ENCODE results near the gene GCC1. TPM values are rescaled to one million over a fixed set of nuclear protein-coding genes. Genes with fewer than 3 reads are reported as not detected.
A peak's percentile ranks its signal among the peaks of the same experiment; 100 is the strongest.

The GCC1 gene
- total RNA-seq, 1 experiment from 2014 or later = 16.8 TPM

GRCh38 chr7:127589896-127590295 is 4.5 kb upstream of the GCC1 start:
- Histone ChIP-seq H2BK5ac (ENCODE audit: insufficient read length, low read length) (no peak overlapping the region), H3K4me2 (ENCODE audit: insufficient read depth, insufficient read length, low read length) (no peak overlapping the region), H2BK12ac (ENCODE audit: insufficient read length, low read depth, low read length) (no peak overlapping the region), H3K4me1 (ENCODE audit: insufficient read depth, low read length) (no peaks in the 10 kb centered on the region), H3K27me3 (ENCODE audit: insufficient read depth, low read length) (peaks cover 7% of the 10 kb centered on the region; the same call in 1 of the 2 replicates), H2BK15ac (ENCODE audit: low read depth, low read length) (no peak overlapping the region), H3K4ac (ENCODE audit: low read depth, low read length) (no peak overlapping the region), H3K14ac (ENCODE audit: insufficient read depth, low read length) (no peak overlapping the region), H3K23me2 (ENCODE audit: insufficient read length, low read depth, low read length, poor library complexity, severe bottlenecking) (peaks cover 13% of the 10 kb centered on the region), H3K23ac (ENCODE audit: insufficient read length, low read depth, low read length) (no peak overlapping the region), H4K91ac (ENCODE audit: insufficient read length, low read depth, low read length) (no peak overlapping the region), H2AFZ (ENCODE audit: low read length) (no peak overlapping the region), H3K79me2 (ENCODE audit: insufficient read depth, low read length) (no peaks in the 10 kb centered on the region), H2BK20ac (ENCODE audit: low read depth, low read length, poor library complexity, severe bottlenecking) (no peak overlapping the region), H3K79me1 (ENCODE audit: insufficient read depth, low read depth, low read length, poor library complexity, severe bottlenecking) (no peaks in the 10 kb centered on the region), H3K9me3 (ENCODE audit: control insufficient read depth, low read depth, low read length) (no peaks in the 10 kb centered on the region), H3K27ac (ENCODE audit: insufficient read length, low read depth, low read length) (no peak overlapping the region), H2BK120ac (ENCODE audit: low read depth, low read length, poor library complexity, severe bottlenecking) (no peak overlapping the region), H3T11ph (ENCODE audit: low read length) (no peak overlapping the region), H4K8ac (replicated peaks; ENCODE audit: insufficient read length, low read depth, low read length) (no peak overlapping the region), H3K56ac (ENCODE audit: insufficient read length, low read depth, low read length) (no peak overlapping the region), H4K20me1 (ENCODE audit: control insufficient read depth, insufficient read depth, insufficient read length) (no peaks in the 10 kb centered on the region), H2AK5ac (ENCODE audit: insufficient read length, low read length) (no peak overlapping the region), H4K5ac (ENCODE audit: insufficient read length, low read depth, low read length) (no peak overlapping the region), H3K9ac (ENCODE audit: extremely low read depth, insufficient read length, low read length) (no peak overlapping the region), H3K18ac (ENCODE audit: insufficient read length, low read depth, low read length) (no peak overlapping the region)
- Mint-ChIP-seq H3K27ac (no peak overlapping the region), H3K4me1 (peaks cover 8 to 18% of the 10 kb centered on the region in 2 experiments), H3K9me3 (no peaks in the 10 kb centered on the region), H3K36me3 (ENCODE audit: insufficient read depth in 1 of 3, low read depth in 3 of 3) (peaks cover 24 to 28% (median 26%) of the 10 kb centered on the region in 3 experiments), H3K4me3 (peak overlapping the region; percentile 94 to 100), H3K27me3 (ENCODE audit: low read depth) (peaks cover 26% of the 10 kb centered on the region)
- WGBS (ENCODE audit: extremely low coverage, insufficient read length, low lambda C conversion rate) = no CpG with 5 or more reads among the region's 3 CpGs
- DNase-seq = no peak
- TF ChIP-seq CTCF (conservative IDR thresholded peaks at IDR 0.05) = no peak

All from H9 (cell line).